ENCODE measurements around the gene ZNF605. TPM values are rescaled to one million over a fixed set of nuclear protein-coding genes. Genes with fewer than 3 reads are reported as not detected.

ZNF605 gene
- total and polyA plus RNA-seq, 10 of the 15 experiments (the other 5 are each of a cell fraction or from before 2014, with no cell fraction given) = 0.95 to 4.8 (median 2.5) TPM

DNA sequence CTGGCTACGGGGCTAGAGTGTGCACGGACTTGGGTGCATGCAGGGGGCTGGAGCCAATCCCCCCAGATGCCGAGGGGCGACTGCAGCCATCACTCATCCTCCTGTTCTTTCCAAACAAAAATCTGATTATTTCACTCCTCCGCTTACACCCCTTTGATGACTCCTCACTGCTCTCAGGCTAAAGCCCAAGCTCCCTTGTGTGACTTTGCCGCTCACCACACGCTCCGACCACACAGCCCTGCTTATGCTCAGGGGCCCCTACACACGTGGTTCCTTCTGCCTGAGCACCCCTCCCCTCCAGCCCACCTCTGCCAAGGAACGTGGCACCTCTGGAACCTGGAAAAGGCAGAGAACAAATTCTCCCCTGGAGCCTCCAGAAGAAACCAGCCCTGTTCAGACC is 82.4 kb downstream of the ZNF605 start:
- TF ChIP-seq HCFC1 (IDR thresholded peaks at IDR 0.05; ENCODE audit: low read length) (no peak), SIN3A (IDR thresholded peaks at IDR 0.05; ENCODE audit: low read depth, low read length) (no peak), WRNIP1 (IDR thresholded peaks at IDR 0.05; ENCODE audit: borderline replicate concordance, low read depth, low read length) (no peak), MYC (IDR thresholded peaks at IDR 0.05; ENCODE audit: insufficient read depth, insufficient read length, insufficient replicate concordance, low read length, severe bottlenecking) (no peak), TBL1XR1 (IDR thresholded peaks at IDR 0.05; ENCODE audit: low read depth, low read length) (no peak), NBN (IDR thresholded peaks at IDR 0.05) (no peak), SMAD5 (IDR thresholded peaks at IDR 0.05; ENCODE audit: low read depth) (no peak), CTCF (IDR thresholded peaks at IDR 0.05 in 2 of 3, conservative IDR thresholded peaks at IDR 0.05 in 1 of 3; ENCODE audit: control insufficient read depth in 2 of 3, extremely low read depth in 1 of 3, insufficient read depth in 1 of 3, low read depth in 3 of 3, low read length in 3 of 3) (no peak), PAX8 (IDR thresholded peaks at IDR 0.05) (no peak), SIX5 (IDR thresholded peaks at IDR 0.05; ENCODE audit: low read depth, low read length, severe bottlenecking) (no peak)
- DNase-seq (ENCODE audit: low read depth, low spot score) = no peak
- Histone ChIP-seq H3K9me3 (replicated peaks; ENCODE audit: control insufficient read depth, insufficient read depth, low read length) (no peaks in the 10 kb centered on the region; the same call in 2 of the 3 replicates), H3K4me3 (no peak overlapping the region), H3K27me3 (replicated peaks in 1 of 2; ENCODE audit: control insufficient read depth in 2 of 2, insufficient read depth in 2 of 2, low read length in 1 of 2) (no peaks in the 10 kb centered on the region), H3K4me2 (ENCODE audit: control insufficient read depth, insufficient read depth) (no peak overlapping the region), H2AFZ (ENCODE audit: control insufficient read depth, low read depth, low read length) (no peak overlapping the region), H3K27ac (ENCODE audit: control insufficient read depth, insufficient read depth) (no peak overlapping the region), H3K4me1 (ENCODE audit: control insufficient read depth, insufficient read depth, low read length) (no peaks in the 10 kb centered on the region), H3K36me3 (ENCODE audit: control insufficient read depth in 2 of 2, insufficient read depth in 2 of 2, low read length in 1 of 2) (peaks cover 28 to 31% of the 10 kb centered on the region in 2 experiments), H3K9ac (ENCODE audit: control insufficient read depth, insufficient read depth, low read length) (no peak overlapping the region), H4K20me1 (ENCODE audit: control insufficient read depth, insufficient read depth) (no peaks in the 10 kb centered on the region), H3K79me2 (ENCODE audit: control insufficient read depth, insufficient read depth, low read length) (no peaks in the 10 kb centered on the region)
- intact Hi-C loops (cut with micrococcal nuclease; ENCODE audit: unreplicated experiment) (no loop called here), in situ Hi-C loops (cut with MboI) (no loop called here)
- ChIA-PET CTCF (no interaction called here), SMC1A (ENCODE audit: uncharacterized antibody, unreplicated experiment) (no interaction called here), RAD21 (ENCODE audit: unreplicated experiment) (no interaction called here), POLR2A (interaction anchor here (1.6 kb wide), 1 partner anchor 11 kb away, joined by 3 read pairs; no protein-coding TSS in a partner anchor)
- ATAC-seq = no peak
- FAIRE-seq = no peak
- no TSS peak for BruUV-seq (replicated peaks)
- WGBS (ENCODE audit: insufficient coverage, insufficient replicate concordance, low lambda C conversion rate, missing lambda C conversion rate) = 91% methylated on average over 10 of the region's 10 CpGs

All from GM12878 (cell line).